ENCODE data around the gene ANKIB1. TPM values are rescaled to one million over a fixed set of nuclear protein-coding genes. Genes with fewer than 3 reads are reported as not detected.

The ANKIB1 gene
- total RNA-seq, 2 donors from 2014 or later = 33.3 to 37.1 TPM

GRCh38 chr7:92255308-92255707, 9.5 kb downstream of the ANKIB1 start:
- ATAC-seq (ENCODE audit: insufficient number of reproducible peaks, low FRiP score, low read depth) (peak; percentile 93), DNase-seq (ENCODE audit: low spot score) (peak; percentile 13)
- Histone ChIP-seq H3K9me3 (no peaks in the 10 kb centered on the region), H3K27ac (peak overlapping the region; percentile 51 to 63), H3K27me3 (replicated peaks; ENCODE audit: insufficient read depth) (no peaks in the 10 kb centered on the region), H3K4me1 (ENCODE audit: control insufficient read depth in 1 of 2, low read depth in 2 of 2) (peaks cover 8 to 20% of the 10 kb centered on the region in 2 donors), H3K36me3 (no peaks in the 10 kb centered on the region), H3K4me3 (peak overlapping the region; percentile 56)
- no peak for TF ChIP-seq CTCF (IDR thresholded peaks at IDR 0.05)

GRCh38 chr7:92259062-92259461, 13.3 kb downstream of the ANKIB1 start:
- DNase-seq (ENCODE audit: low spot score) (no peak), ATAC-seq (ENCODE audit: insufficient number of reproducible peaks, low FRiP score, low read depth) (no peak)
- Histone ChIP-seq H3K27me3 (replicated peaks; ENCODE audit: insufficient read depth) (no peaks in the 10 kb centered on the region), H3K9me3 (no peaks in the 10 kb centered on the region), H3K27ac (no peak overlapping the region), H3K36me3 (no peaks in the 10 kb centered on the region), H3K4me3 (no peak overlapping the region), H3K4me1 (ENCODE audit: control insufficient read depth in 1 of 2, low read depth in 2 of 2) (peaks cover 8 to 16% of the 10 kb centered on the region in 2 donors)
- no peak for TF ChIP-seq CTCF (IDR thresholded peaks at IDR 0.05)

GRCh38 chr7:92259610-92260247, 14.0 kb downstream of the ANKIB1 start:
- Histone ChIP-seq H3K4me3 (no peak overlapping the region), H3K27me3 (replicated peaks; ENCODE audit: insufficient read depth) (no peaks in the 10 kb centered on the region)
- no peak for TF ChIP-seq CTCF (IDR thresholded peaks at IDR 0.05)

GRCh38 chr7:92260248-92260781, 14.5 kb downstream of the ANKIB1 start:
- Histone ChIP-seq H3K4me1 (ENCODE audit: control insufficient read depth in 1 of 2, low read depth in 2 of 2) (peaks cover 5 to 9% of the 10 kb centered on the region in 2 donors), H3K4me3 (no peak overlapping the region), H3K27me3 (replicated peaks; ENCODE audit: insufficient read depth) (no peaks in the 10 kb centered on the region), H3K27ac (no peak overlapping the region), H3K36me3 (no peaks in the 10 kb centered on the region), H3K9me3 (no peaks in the 10 kb centered on the region)
- no peak for TF ChIP-seq CTCF (IDR thresholded peaks at IDR 0.05)
- ATAC-seq (ENCODE audit: insufficient number of reproducible peaks, low FRiP score, low read depth) = no peak
- no peak for DNase-seq (ENCODE audit: low spot score)

More at GRCh38 chr7:92259610-92260247, 14.0 kb downstream of the ANKIB1 start:
- Histone ChIP-seq H3K9me3 (no peaks in the 10 kb centered on the region), H3K4me1 (ENCODE audit: control insufficient read depth in 1 of 2, low read depth in 2 of 2) (peaks cover 7 to 14% of the 10 kb centered on the region in 2 donors), H3K36me3 (no peaks in the 10 kb centered on the region), H3K27ac (no peak overlapping the region)
- no peak for ATAC-seq (ENCODE audit: insufficient number of reproducible peaks, low FRiP score, low read depth)
- DNase-seq (ENCODE audit: low spot score) = no peak

GRCh38 chr7:92266415-92267241, 20.9 kb downstream of the ANKIB1 start:
- no peak for ATAC-seq (ENCODE audit: insufficient number of reproducible peaks, low FRiP score, low read depth)

More at GRCh38 chr7:92266415-92267241, 20.9 kb downstream of the ANKIB1 start:
- Histone ChIP-seq H3K36me3 (no peaks in the 10 kb centered on the region), H3K27ac (no peak overlapping the region), H3K9me3 (no peaks in the 10 kb centered on the region), H3K4me1 (ENCODE audit: control insufficient read depth in 1 of 2, low read depth in 2 of 2) (no peaks in the 10 kb centered on the region), H3K27me3 (replicated peaks; ENCODE audit: insufficient read depth) (no peaks in the 10 kb centered on the region), H3K4me3 (no peak overlapping the region)
- DNase-seq (ENCODE audit: low spot score) = no peak
- no peak for TF ChIP-seq CTCF (IDR thresholded peaks at IDR 0.05)
